Left ventricle myocardium inferior (tissue), 1 donor: Measurements from ENCODE around the gene GUCA1C. TPM values are rescaled to one million over a fixed set of nuclear protein-coding genes. Genes with fewer than 3 reads are reported as not detected.

Source experiments
- DNase-seq: peaks from one replicate; pipeline ENCODE4 v3.0.0-alpha.2; 2020
- H3K27ac ChIP-seq: fragments of 200-600 bp; replicated peaks from 2 replicates; pipeline ENCODE4 v1.8.0; 2021
- H3K27me3 ChIP-seq: fragments of 200-600 bp; 2 replicates; pipeline ENCODE4 v1.8.0; 2021; ENCODE audit warnings: low read depth
- H3K36me3 ChIP-seq: fragments of 200-600 bp; 2 replicates; pipeline ENCODE4 v1.8.0; 2021
- H3K4me1 ChIP-seq: fragments of 200-600 bp; 2 replicates; pipeline ENCODE4 v1.8.0; 2021
- H3K4me3 ChIP-seq: fragments of 200-600 bp; 2 replicates; pipeline ENCODE4 v1.8.0; 2021; ENCODE audit warnings: mild to moderate bottlenecking, moderate library complexity
- H3K9me3 ChIP-seq: fragments of 200-600 bp; replicated peaks from 2 replicates; pipeline ENCODE4 v1.8.0; 2021
- intact Hi-C: fragments of 100-400 bp; cut with micrococcal nuclease; formaldehyde crosslinking; loops from one replicate; pipeline ENCODE4 v1.11.0; 2022
- total RNA-seq: library from RNA; stranded (reverse); fragmentation: NEBNext Ultra II Directional; extraction: Animal tissue kit (Norgen Biotek cat#: 25700); gene quantifications from one replicate; pipeline ENCODE4 v1.2.1, GENCODE V29; 2021
- TF ChIP-seq, protein P1 (sequence below): fragments of 200-600 bp; IDR thresholded peaks from 2 replicates; pipeline ENCODE4 v1.8.0; 2021; ENCODE audit warnings: antibody characterized with exemption, mild to moderate bottlenecking, borderline replicate concordance
- donor health status: DM: no; HTN: yes; CAD: no; lungs with severe emphysema.

Gene GUCA1C
- total RNA-seq, 1 donor from 2014 or later, result 5.8 TPM

- Histone ChIP-seq H3K27ac (no peak overlapping the region), H3K4me1 (no peaks in the 10 kb centered on the region), H3K27me3 (no peaks in the 10 kb centered on the region), H3K4me3 (no peak overlapping the region), H3K9me3 (no peaks in the 10 kb centered on the region), H3K36me3 (no peaks in the 10 kb centered on the region)
- DNase-seq, result no peak
- intact Hi-C loops, result no loop called here
- TF ChIP-seq, protein P1, sequence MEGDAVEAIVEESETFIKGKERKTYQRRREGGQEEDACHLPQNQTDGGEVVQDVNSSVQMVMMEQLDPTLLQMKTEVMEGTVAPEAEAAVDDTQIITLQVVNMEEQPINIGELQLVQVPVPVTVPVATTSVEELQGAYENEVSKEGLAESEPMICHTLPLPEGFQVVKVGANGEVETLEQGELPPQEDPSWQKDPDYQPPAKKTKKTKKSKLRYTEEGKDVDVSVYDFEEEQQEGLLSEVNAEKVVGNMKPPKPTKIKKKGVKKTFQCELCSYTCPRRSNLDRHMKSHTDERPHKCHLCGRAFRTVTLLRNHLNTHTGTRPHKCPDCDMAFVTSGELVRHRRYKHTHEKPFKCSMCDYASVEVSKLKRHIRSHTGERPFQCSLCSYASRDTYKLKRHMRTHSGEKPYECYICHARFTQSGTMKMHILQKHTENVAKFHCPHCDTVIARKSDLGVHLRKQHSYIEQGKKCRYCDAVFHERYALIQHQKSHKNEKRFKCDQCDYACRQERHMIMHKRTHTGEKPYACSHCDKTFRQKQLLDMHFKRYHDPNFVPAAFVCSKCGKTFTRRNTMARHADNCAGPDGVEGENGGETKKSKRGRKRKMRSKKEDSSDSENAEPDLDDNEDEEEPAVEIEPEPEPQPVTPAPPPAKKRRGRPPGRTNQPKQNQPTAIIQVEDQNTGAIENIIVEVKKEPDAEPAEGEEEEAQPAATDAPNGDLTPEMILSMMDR, result no peak
These were observed 66.6 kb downstream of the GUCA1C start for GRCh38 chr3:108887121-108887520.

DNA sequence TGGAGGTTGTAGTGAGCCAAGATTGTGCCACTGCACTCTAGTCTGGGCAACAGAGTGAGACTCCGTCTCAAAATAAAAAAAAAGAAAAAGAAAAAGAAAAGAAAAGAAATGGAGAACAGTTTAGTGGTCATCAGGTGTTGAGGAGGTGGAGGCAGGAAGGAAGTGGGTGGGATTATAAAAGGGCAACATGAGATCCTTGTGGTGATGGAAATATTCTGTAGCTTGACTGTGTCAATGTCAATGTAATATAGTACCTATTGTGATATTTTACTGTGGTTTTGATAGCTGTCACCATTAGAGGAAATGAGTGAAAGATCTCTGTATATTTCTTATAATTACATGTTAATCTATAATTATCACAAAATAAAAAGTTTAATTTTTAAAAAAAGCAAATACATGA is 70.3 kb downstream of the GUCA1C start:
- no peak overlapping the region for H3K4me3 ChIP-seq
- TF ChIP-seq, protein P1, result no peak
- H3K4me1 ChIP-seq, result no peaks in the 10 kb centered on the region
- no peaks in the 10 kb centered on the region for H3K36me3 ChIP-seq
- intact Hi-C loops, result no loop called here
- H3K27me3 ChIP-seq, result no peaks in the 10 kb centered on the region
- no peaks in the 10 kb centered on the region for H3K9me3 ChIP-seq
- no peak for DNase-seq
- H3K27ac ChIP-seq, result no peak overlapping the region

- Histone ChIP-seq H3K36me3 (no peaks in the 10 kb centered on the region), H3K4me1 (no peaks in the 10 kb centered on the region), H3K9me3 (no peaks in the 10 kb centered on the region), H3K27ac (no peak overlapping the region), H3K27me3 (no peaks in the 10 kb centered on the region), H3K4me3 (no peak overlapping the region)
- intact Hi-C loops, result no loop called here
- DNase-seq, result no peak
- TF ChIP-seq, protein P1, result no peak
These were observed 70.9 kb downstream of the GUCA1C start for GRCh38 chr3:108882762-108883161.

DNA sequence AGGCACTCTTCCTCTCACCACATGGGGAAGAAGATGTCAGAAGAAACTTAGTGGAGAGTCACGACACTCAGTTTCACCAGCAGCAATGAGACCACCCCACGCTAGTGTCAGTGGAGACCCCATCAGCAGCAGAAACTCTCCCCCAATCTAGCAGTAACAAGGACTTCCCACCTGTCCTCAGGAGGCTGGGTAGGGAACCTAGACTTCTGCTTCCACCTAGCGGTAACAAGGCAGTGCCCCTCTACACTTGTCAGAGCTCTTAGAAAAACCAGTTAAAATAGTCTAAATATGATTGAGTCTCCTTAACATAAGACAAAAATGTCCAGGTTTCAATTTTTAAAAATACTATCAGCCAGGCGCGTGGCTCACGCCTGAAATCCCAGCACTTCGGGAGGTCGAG is 73.8 kb downstream of the GUCA1C start:
- Histone ChIP-seq H3K9me3 (no peaks in the 10 kb centered on the region), H3K4me3 (no peak overlapping the region), H3K36me3 (no peaks in the 10 kb centered on the region), H3K4me1 (no peaks in the 10 kb centered on the region), H3K27ac (no peak overlapping the region), H3K27me3 (no peaks in the 10 kb centered on the region)
- intact Hi-C loops, result no loop called here
- no peak for DNase-seq
- TF ChIP-seq, protein P1, result no peak

- H3K4me3 ChIP-seq, result no peak overlapping the region
- TF ChIP-seq, protein P1, result no peak
- intact Hi-C loops, result no loop called here
These were observed 75.8 kb downstream of the GUCA1C start for GRCh38 chr3:108877901-108878300.

GRCh38 chr3:108863799-108864135 is 89.9 kb downstream of the GUCA1C start:
- no peak for DNase-seq
- Histone ChIP-seq H3K27ac (no peak overlapping the region), H3K27me3 (no peaks in the 10 kb centered on the region), H3K4me1 (no peaks in the 10 kb centered on the region), H3K4me3 (no peak overlapping the region), H3K36me3 (no peaks in the 10 kb centered on the region), H3K9me3 (peaks cover 15% of the 10 kb centered on the region)
- intact Hi-C loops, result no loop called here
- TF ChIP-seq, protein P1, result no peak

More at GRCh38 chr3:108877901-108878300, 75.8 kb downstream of the GUCA1C start:
- Histone ChIP-seq H3K4me1 (no peaks in the 10 kb centered on the region), H3K27ac (no peak overlapping the region), H3K9me3 (no peaks in the 10 kb centered on the region), H3K27me3 (no peaks in the 10 kb centered on the region), H3K36me3 (no peaks in the 10 kb centered on the region)
- no peak for DNase-seq
